A673 (cell line): ENCODE measurements around the gene ZNF775. TPM values are rescaled to one million over a fixed set of nuclear protein-coding genes. Genes with fewer than 3 reads are reported as not detected.

ENCODE experiments used
- BruUV-seq: library from RNA; stranded (reverse); fragments of 400-500 nt; replicated peaks from 2 replicates; lab custom pipeline; 2021; lab: Mats Ljungman, UMichigan
- CTCF ChIA-PET: fragments of 300-600 bp; sonication (Branson Sonifier 250); formaldehyde crosslinking; loops from one replicate; lab custom pipeline; 2022; ENCODE audit warnings: antibody characterized with exemption; lab: Charles Lee
- POLR2A ChIA-PET: fragments of 300-600 bp; sonication (Branson Sonifier 250); formaldehyde crosslinking; loops from one replicate; lab custom pipeline; 2022; ENCODE audit warnings: antibody characterized with exemption; ENCODE audit not compliant: low non-redundant PET; lab: Charles Lee
- DNase-seq: peaks from one replicate; pipeline ENCODE4 v3.0.0-alpha.2; 2015; ENCODE audit warnings: low spot score
- H3K27ac ChIP-seq: fragments of 200-600 bp; sonication (generic); 2 replicates; pipeline ENCODE4 v1.5.1; 2016; ENCODE audit warnings: mixed run types, low read depth, mild to moderate bottlenecking, mixed read lengths, antibody characterized with exemption, low read length; ENCODE audit not compliant: poor library complexity, severe bottlenecking
- H3K27me3 ChIP-seq: fragments of 200-600 bp; sonication (generic); replicated peaks from 2 replicates; pipeline ENCODE4 v1.6.1; 2017; ENCODE audit warnings: mixed run types, low read depth, mild to moderate bottlenecking, mixed read lengths, antibody characterized with exemption, low read length; ENCODE audit not compliant: insufficient read depth, poor library complexity
- H3K36me3 ChIP-seq: fragments of 200-600 bp; sonication (generic); 2 replicates; pipeline ENCODE4 v1.6.1; 2016; ENCODE audit warnings: mixed run types, mild to moderate bottlenecking, mixed read lengths, antibody characterized with exemption, low read length; ENCODE audit not compliant: insufficient read depth, poor library complexity, severe bottlenecking
- H3K4me1 ChIP-seq: fragments of 200-600 bp; sonication (generic); 2 replicates; pipeline ENCODE4 v1.6.1; 2017; ENCODE audit warnings: mixed run types, mild to moderate bottlenecking, mixed read lengths, antibody characterized with exemption, low read length; ENCODE audit not compliant: insufficient read depth, poor library complexity, severe bottlenecking
- H3K4me3 ChIP-seq: fragments of 200-600 bp; sonication (generic); 2 replicates; pipeline ENCODE4 v1.5.1; 2016; ENCODE audit warnings: low read depth, mixed run types, mild to moderate bottlenecking, mixed read lengths, low read length; ENCODE audit not compliant: poor library complexity, severe bottlenecking
- H3K9me3 ChIP-seq: fragments of 200-600 bp; sonication (generic); 2 replicates; pipeline ENCODE4 v1.6.1; 2016; ENCODE audit warnings: mixed run types, low read depth, mild to moderate bottlenecking, mixed read lengths, antibody characterized with exemption, low read length; ENCODE audit not compliant: poor library complexity, severe bottlenecking
- EZH2 ChIP-seq: fragments of 200-600 bp; sonication (generic); IDR thresholded peaks from 2 replicates; pipeline ENCODE4 v1.6.1; 2017; ENCODE audit warnings: borderline replicate concordance, low read depth, mild to moderate bottlenecking, mixed read lengths, antibody characterized with exemption, low read length; ENCODE audit not compliant: poor library complexity, severe bottlenecking
- intact Hi-C: fragments of 100-400 bp; cut with micrococcal nuclease; formaldehyde crosslinking; loops from one replicate; pipeline ENCODE4 v1.10.0; 2022; ENCODE audit not compliant: unreplicated experiment
- total RNA-seq: library from RNA; stranded (reverse); gene quantifications from 2 replicates; pipeline ENCODE4 v1.2.3, GENCODE V29; 2021
- TF ChIP-seq, protein P1 (sequence below): fragments of 300-800, 200-600 bp; sonication (generic); conservative IDR thresholded peaks from 2 replicates; pipeline ENCODE4 v1.5.1; 2017; ENCODE audit warnings: low read depth, mild to moderate bottlenecking, antibody characterized with exemption, low read length, moderate library complexity, mixed read lengths

Gene ZNF775
- total RNA-seq, 1 experiment from 2014 or later, result 12.1 TPM

DNA sequence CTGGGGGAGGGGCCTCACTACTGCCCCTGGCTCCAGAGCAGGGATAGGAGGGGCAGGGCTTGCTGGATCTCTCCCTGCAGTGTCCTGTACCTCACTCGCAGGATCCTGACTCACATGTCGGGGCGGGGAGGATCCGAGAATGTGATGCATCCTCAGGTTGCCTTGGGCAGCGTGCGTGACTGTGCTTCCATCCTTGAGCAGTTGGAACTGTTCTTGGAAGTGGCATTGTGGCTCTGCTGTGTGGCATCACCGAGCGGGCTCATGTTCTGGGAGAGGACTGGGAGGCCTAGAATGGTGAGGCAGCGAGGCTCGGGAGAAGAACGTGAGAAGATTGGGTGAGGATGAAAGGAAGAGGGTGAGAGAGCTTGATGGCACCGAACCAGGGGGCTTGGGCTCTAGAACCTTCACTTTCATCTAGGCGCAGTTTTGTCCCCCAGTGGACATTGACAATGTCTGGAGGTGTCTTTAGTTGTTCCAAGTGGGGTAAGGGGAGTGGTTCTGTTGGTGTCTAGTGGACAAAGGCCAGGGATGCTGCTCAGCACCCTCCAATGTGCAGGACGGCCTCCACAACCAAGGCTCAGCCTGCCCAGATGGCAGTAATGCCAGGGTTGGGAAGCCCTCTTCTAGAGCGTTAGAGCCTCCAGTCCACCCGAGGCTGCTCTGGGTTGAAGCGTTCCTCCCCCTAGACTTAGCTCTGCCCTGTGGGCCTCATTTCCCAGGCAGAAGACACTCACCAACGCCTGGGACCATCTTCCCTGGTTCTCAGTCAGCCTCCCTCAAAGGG lies 46.1 kb upstream of the ZNF775 start:
- TF ChIP-seq EZH2, result no peak
- TF ChIP-seq, protein P1, sequence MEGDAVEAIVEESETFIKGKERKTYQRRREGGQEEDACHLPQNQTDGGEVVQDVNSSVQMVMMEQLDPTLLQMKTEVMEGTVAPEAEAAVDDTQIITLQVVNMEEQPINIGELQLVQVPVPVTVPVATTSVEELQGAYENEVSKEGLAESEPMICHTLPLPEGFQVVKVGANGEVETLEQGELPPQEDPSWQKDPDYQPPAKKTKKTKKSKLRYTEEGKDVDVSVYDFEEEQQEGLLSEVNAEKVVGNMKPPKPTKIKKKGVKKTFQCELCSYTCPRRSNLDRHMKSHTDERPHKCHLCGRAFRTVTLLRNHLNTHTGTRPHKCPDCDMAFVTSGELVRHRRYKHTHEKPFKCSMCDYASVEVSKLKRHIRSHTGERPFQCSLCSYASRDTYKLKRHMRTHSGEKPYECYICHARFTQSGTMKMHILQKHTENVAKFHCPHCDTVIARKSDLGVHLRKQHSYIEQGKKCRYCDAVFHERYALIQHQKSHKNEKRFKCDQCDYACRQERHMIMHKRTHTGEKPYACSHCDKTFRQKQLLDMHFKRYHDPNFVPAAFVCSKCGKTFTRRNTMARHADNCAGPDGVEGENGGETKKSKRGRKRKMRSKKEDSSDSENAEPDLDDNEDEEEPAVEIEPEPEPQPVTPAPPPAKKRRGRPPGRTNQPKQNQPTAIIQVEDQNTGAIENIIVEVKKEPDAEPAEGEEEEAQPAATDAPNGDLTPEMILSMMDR, result no peak
- Histone ChIP-seq H3K36me3 (peaks cover 23% of the 10 kb centered on the region), H3K9me3 (no peaks in the 10 kb centered on the region), H3K4me3 (no peak overlapping the region), H3K4me1 (peaks cover 5% of the 10 kb centered on the region), H3K27me3 (no peaks in the 10 kb centered on the region), H3K27ac (no peak overlapping the region)
- CTCF ChIA-PET, result no interaction called here
- POLR2A ChIA-PET, result no interaction called here
- no TSS peak for BruUV-seq
- DNase-seq, result no peak
- intact Hi-C loops, result no loop called here

DNA sequence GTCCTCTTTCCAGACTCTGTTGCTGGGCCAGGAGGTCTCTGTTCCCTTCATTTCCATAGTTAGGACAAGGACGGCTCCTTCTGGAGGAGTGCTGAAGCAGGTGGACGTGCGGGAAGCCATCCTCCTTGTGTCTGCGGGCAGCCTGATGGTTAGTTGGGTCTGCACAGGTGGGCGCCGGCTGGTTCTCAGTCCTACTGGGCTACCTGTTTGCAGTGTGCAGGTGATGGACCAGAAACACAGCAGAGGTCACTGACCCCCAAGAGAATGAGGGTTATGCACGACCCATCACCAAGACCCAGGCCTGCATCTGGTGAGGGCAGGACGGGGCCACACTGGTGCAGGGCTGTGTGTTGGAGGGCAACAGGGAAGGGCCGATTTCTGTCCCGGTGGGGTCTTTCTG lies 45.5 kb upstream of the ZNF775 start:
- Histone ChIP-seq H3K9me3 (no peaks in the 10 kb centered on the region), H3K27ac (no peak overlapping the region), H3K4me1 (peaks cover 5% of the 10 kb centered on the region), H3K27me3 (no peaks in the 10 kb centered on the region), H3K36me3 (peaks cover 19% of the 10 kb centered on the region), H3K4me3 (no peak overlapping the region)
- TF ChIP-seq EZH2, result no peak
- TF ChIP-seq, protein P1, result no peak
- no TSS peak for BruUV-seq
- intact Hi-C loops, result no loop called here
- POLR2A ChIA-PET, result no interaction called here
- CTCF ChIA-PET, result no interaction called here
- no peak for DNase-seq

DNA sequence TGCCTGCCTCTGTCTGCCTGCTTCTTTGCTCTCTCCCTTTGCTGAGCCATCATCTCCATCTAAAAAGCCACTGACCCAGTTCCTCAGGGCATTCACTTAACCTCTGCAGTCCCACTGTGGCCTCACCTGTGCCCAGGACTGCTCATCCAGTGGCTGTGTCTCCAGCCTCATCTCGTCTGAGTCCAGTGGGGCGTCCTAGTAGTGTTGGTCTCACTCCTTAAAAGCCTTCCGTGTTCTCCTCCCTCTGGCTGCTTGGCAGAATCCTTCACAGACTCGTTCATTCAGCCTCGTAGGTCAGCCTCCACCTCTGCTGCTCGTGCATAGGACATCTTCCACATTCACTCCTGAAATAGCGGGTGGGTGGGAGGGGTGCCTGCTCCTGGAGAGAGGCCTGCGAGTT lies 45.0 kb upstream of the ZNF775 start:
- Histone ChIP-seq H3K9me3 (no peaks in the 10 kb centered on the region), H3K27me3 (no peaks in the 10 kb centered on the region), H3K4me1 (peaks cover 5% of the 10 kb centered on the region), H3K27ac (no peak overlapping the region), H3K36me3 (peaks cover 15% of the 10 kb centered on the region), H3K4me3 (no peak overlapping the region)
- intact Hi-C loops, result no loop called here
- DNase-seq, result no peak
- no TSS peak for BruUV-seq
- ChIA-PET POLR2A (no interaction called here), CTCF (no interaction called here)
- no peak for TF ChIP-seq EZH2
- TF ChIP-seq, protein P1, result no peak
